ENCODE data around the gene WTAP.
"Not testable (repeated sequence)": the region's sequence is repeated elsewhere in the genome, so short reads cannot be mapped to it uniquely, and the experiment has no call there.

Gene WTAP

GRCh38 chr6:159762681-159763293 lies 35.5 kb downstream of the WTAP start:
- no peak for DNase-seq

- no peak for DNase-seq
Observed at GRCh38 chr6:159766906-159767305, 39.6 kb downstream of the WTAP start.

GRCh38 chr6:159769470-159769869 lies 42.2 kb downstream of the WTAP start:
- DNase-seq, result no peak

- no peak for DNase-seq
Observed at GRCh38 chr6:159772196-159772595, 44.9 kb downstream of the WTAP start.

DNA sequence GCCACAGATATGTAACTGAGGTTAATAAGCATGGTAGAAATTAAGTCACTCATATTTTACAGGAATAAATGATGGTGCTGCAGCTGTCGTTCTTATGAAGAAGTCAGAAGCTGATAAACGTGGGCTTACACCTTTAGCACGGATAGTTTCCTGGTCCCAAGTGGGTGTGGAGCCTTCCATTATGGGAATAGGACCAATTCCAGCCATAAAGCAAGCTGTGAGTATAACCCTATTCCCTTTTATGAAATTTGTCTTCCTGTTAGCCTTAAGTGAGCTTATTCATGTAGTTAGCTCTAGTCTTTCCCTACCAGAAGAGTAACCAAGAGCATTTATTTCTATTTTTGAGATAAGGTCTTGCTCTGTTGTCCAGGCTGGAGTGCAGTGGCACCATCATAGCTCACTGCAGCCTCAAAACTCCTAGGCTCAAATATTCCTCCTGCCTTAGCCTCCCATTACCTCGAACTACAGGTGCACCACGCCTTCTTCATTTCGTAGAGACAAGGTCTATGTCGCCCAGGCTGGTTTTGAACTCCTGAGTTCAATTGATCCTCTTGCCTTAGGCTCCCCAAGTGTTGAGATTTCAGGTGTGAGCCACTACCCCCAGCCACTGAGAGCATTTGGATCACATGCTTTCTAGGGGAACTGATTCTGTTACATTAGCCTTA lies 50.1 kb downstream of the WTAP start:
- DNase-seq, result no peak

DNA sequence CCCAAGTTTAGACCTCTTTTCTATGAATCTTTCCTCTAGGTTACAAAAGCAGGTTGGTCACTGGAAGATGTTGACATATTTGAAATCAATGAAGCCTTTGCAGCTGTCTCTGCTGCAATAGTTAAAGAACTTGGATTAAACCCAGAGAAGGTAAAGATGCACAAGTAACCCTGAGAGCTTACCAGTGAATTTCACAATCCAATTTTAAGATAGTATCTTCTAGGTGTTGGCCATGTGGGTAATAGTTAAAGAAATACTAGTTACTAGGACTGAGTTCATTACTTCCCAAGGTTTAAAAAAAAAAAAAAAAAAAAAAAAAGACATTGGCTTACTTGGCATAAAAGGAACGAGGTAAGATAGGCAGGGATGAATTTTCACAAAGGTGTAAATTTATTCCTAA lies 50.8 kb downstream of the WTAP start:
- no peak for DNase-seq

GRCh38 chr6:159778542-159779103 lies 51.3 kb downstream of the WTAP start:
- DNase-seq, result no peak

DNA sequence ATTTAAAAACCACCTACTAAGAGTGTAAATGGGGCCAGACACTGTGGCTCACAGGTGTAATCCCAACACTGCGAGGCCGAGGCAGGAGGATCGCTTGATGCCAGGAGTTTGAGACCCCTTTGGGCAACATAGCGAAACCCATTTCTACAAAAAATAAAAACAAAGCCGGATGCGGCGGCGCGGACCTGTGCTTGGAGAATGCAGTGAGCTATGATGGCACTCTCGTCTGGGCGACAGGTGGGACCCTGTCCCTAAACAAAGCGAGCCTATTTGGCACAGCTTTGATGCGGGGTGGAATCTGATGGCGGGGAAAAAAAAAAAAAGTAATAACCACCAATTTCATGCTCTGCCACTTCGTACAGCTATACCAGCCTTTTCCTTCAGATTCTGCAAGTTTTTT lies 61.0 kb downstream of the WTAP start:
- DNase-seq, result no peak

GRCh38 chr6:159788753-159789376 lies 61.6 kb downstream of the WTAP start:
- no peak for DNase-seq

DNA sequence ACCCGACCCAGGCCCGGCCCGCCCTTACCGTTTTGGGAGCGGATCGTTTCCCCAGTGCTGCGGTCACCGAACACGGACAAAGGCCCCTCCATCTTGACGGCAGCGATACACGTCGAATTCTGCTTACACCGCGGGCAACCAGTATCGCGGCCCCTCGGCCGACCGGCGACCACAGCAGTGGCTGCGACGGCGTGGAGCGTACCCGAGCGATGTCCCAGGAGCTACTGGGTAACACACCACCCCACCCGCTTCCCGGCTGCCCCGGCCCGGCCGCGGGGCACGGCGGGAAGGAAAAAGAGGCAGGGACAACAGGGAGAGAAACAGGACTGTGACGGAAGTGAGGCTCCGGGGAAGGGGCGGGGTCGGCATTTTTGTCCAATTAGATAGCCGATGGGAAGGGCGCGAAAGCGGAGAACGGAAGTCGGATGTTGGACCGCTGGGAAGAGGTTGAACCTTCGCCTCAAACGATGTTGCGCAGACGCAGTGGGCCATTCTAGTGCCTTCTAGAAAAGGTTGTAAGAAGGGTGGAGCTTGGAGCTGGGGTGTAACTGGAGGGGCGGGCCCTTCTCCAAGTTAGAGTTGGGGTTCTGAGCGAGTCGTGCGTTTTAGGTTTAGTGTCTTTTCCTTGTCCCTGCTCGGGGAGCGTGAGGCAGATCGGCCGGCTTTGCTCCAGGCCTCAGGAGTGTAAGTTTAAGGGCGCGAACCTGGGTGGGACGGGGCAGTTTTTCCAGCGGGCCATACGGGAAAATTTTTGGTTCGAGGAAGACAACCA lies 62.3 kb downstream of the WTAP start, which contains the start of gene TCP1:
Gene TCP1, minus strand, starts transcription at position 226 of the 772 bp plus-strand sequence. Its CDS starts 134 bp downstream, at position 92.
- DNase-seq, result peak; percentile 97 to 98

DNA sequence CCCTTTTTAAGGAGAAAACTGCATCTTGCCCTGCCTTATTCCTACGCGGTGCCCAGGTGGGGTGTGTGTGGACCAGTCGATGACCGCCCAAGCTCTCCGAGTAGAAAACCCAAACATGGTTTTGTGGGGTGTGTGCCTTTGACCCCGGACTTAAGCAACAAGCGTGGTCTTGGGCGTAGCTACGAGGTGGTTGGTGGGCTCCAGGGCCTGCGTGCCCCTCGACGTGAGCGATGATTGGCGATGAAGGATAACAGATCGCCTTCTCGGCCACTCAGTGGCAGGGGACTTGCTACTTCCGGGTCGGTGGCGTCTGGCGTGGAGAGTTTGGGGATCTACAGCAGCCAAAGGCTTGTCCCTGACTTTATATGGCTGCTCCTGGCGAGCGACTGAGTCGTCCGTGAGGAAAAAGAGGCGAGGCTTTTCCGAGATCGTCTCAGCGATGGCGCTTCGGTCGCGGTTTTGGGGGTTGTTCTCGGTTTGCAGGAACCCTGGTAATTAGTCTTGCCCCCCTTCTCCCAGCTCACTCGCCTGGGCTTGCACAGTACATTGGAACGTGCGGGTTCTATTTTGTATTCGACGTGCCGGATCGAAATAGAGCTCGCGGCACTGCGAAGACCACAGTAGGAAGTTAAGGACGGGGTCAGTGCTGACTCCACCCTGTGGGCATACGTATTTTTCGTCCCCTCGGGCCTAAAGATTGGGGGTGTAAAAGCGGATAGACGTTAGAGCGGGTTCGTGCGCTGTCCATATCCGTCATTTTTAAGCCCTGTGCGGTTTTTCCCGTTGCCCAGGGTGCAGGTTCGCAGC lies 63.0 kb downstream of the WTAP start, which contains the start of gene MRPL18:
Gene MRPL18, plus strand, starts transcription at position 319 of the 807 bp plus-strand sequence. Its CDS starts 121 bp downstream, at position 440.
- peak; percentile 95 to 96 for DNase-seq

DNA sequence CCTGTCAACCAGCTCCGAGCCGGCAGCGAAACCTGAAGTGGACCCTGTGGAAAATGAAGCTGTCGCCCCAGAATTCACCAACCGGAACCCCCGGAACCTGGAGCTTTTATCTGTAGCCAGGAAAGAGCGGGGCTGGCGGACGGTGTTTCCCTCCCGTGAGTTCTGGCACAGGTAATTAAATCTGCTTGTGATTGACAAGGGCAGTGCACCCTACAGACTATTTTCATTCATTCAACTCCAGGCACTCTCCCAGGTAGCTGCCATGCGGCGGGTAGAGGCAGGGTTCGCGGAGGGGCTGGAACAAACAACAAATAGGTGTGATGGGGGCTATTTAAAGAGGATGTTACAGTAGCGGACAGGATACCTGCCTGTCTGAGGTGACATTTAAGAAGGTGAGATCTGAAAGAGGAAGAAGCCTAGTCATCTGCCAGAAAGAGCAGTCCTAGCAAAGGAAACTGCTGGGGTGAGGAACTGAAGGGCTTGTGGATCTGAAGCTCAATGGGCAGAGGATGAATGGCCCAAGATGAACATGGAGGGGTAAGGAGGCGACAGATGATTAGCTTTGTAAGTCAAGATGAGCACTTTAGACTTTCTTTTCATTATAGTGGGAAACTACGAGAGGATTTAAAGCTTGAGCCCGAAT lies 63.8 kb downstream of the WTAP start:
- DNase-seq, result no peak

GRCh38 chr6:159794976-159795375 lies 67.7 kb downstream of the WTAP start:
- DNase-seq, result not testable (repeated sequence)

DNA sequence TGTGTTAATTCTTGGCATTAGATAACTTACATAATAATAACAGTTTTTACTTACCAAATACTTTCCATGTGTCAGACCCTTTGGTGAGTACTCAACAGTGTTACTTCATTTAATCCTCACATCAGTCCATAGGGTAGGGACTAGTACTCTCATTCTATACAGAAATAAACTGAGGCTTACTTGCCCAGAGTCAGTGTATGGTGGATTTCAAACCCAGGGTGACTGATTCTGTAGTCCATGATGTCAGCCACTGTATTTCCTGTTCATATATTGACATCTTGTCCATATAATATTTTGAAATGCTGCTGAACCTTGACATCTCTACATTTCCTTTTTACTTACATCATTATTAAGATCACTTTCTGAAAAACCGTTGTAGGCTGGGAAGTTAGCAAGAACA lies 70.2 kb downstream of the WTAP start:
- DNase-seq, result no peak

DNA sequence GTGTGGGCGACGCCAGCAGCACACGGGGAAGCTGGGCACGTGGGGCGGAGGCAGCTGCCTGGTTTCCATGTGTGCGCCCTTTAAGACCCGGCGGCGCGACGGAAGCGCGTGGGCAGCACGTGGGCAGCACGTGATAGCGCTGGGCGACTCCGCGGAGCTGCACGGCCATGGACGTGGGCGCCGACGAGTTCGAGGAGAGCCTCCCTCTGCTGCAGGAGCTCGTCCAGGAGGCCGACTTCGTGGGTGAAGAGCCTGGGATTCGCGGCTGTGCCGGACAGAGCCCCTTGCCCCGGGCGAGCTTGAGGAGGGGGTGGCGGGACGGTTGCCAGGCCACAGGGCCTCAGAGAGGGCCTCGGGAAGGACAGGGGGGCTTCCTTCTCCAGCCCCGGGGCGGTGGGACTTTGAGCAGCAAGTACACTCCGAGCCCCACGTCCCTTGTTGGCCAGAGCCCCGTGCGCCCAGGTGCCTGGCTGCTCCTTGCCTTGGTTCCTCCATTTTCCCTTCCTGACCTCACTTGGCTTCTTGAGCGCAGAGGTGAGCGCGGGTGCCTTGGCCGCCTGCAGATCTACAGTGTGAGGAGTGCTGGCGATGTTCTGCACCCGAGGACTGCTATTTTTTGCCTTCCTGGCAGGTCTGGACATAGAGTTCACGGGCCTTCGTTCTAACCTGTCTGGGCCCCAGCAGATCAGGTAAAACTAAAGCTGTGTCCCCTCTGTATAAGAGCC lies 73.0 kb downstream of the WTAP start, which contains the start of gene PNLDC1:
Gene PNLDC1, plus strand, starts transcription at position 136 of the 725 bp plus-strand sequence. Its CDS starts 32 bp downstream, at position 168.
- no peak for DNase-seq

- DNase-seq, result no peak
Observed at GRCh38 chr6:159801935-159802334, 74.6 kb downstream of the WTAP start.

DNA sequence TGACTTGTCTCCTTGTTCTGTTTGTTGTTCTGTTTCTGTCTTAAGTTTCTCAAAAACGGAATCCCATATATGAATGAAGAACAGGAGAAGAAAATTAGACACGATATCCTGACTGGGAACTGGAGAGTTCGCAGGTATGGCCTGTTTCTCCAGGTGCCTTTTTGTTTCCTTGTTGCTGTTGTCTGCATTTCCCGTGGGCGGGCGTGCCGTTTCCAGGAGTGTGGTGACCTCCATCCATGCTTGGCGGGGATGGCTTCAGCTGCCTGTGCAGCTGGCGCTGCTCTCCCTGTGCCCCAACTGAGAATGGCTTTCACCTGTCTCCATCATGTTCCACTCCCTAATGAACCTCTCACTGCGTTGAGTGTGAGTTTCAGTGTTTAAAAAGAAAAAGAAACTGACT lies 77.2 kb downstream of the WTAP start:
- DNase-seq, result no peak

DNA sequence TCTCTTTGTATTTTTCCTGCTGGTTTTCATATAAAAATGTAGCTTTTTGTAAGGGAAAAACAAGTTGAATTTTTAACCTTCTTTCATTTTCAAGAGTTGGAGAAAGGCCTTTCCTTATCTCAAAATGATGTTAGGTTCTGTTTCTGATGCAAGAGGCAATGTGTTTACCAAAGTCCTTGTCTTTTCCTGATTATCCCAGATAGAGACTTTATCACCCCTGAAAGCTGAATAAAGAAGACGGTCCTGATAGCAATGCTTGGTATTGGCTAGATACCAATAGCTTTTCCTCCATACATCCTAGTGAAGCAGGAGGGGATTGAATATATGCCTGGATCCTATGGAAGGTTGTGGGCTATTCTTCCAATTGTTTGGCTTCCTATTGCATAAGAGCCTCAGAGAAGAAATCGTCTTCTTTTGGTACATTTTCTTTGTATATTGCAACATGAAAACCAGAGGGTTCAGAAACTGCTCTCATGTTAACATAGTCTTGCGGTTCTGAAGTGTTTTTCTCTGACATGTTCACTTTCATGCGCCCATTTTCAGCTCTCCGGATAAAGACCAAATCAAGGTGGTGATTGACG lies 78.2 kb downstream of the WTAP start:
- DNase-seq, result no peak
